Left cardiac atrium (tissue), 4 donors: ENCODE measurements around the gene MFSD12. TPM values are rescaled to one million over a fixed set of nuclear protein-coding genes. Genes with fewer than 3 reads are reported as not detected.
"Not testable (repeated sequence)": the region's sequence is repeated elsewhere in the genome, so short reads cannot be mapped to it uniquely, and the experiment has no call there.

ENCODE experiments used
- ATAC-seq, 2 donors: fragments of 200-7000 bp; cut with Tn5 transposase; one replicate each; pipeline ENCODE4 v1.9.1; 2020; ENCODE audit warnings: mild to moderate bottlenecking in 2 of 2, moderate library complexity in 2 of 2
- DNase-seq: peaks from one replicate; pipeline ENCODE4 v3.0.0-alpha.2; 2020
- intact Hi-C, 2 donors: fragments of 100-400 bp; cut with DNase I; formaldehyde crosslinking; loops; one replicate each; pipeline versions ENCODE4 v1.14.1 to v1.15.1; 2022 to 2023
- total RNA-seq, 2 donors: library from RNA; stranded (reverse); fragmentation: NEBNext Ultra II Directional; extraction: Animal tissue kit (Norgen Biotek cat#: 25700); gene quantifications; one replicate each; pipeline ENCODE4 v1.2.1, GENCODE V29; 2021
- donor health status: DM: no; HTN: yes; CAD: no.
- donor health status: DM: no; HTN: yes; CAD: no; lungs with severe emphysema.
- donor health status: DM: yes; HTN: yes; CAD: no.
- donor health status: Dilated cardiomyopathy.

Gene MFSD12
- total RNA-seq, 2 donors from 2014 or later, result 29.8 to 40.4 TPM

GRCh38 chr19:3570606-3571011 lies 13.2 kb upstream of the MFSD12 start:
- no peak for DNase-seq
- no peak for ATAC-seq
- intact Hi-C loops, result no loop called here

GRCh38 chr19:3570042-3570441 lies 12.7 kb upstream of the MFSD12 start:
- DNase-seq, intact Hi-C loops, ATAC-seq: not testable (repeated sequence)

GRCh38 chr19:3565139-3565538 lies 7.8 kb upstream of the MFSD12 start:
- intact Hi-C loops, result no loop called here
- ATAC-seq (no peak), DNase-seq (no peak)

GRCh38 chr19:3563709-3564524 lies 6.5 kb upstream of the MFSD12 start:
- intact Hi-C loops, result no loop called here
- ATAC-seq (no peak), DNase-seq (no peak)

GRCh38 chr19:3556978-3557460 lies 367 bp downstream of the MFSD12 start:
- ATAC-seq (peak; percentile 6 to 8), DNase-seq (no peak)
- intact Hi-C loops, result loop anchor here in 1 of 2 donors (5.0 kb wide), 1 partner anchor 60 kb away; no protein-coding TSS in a partner anchor

GRCh38 chr19:3556423-3556977 lies 886 bp downstream of the MFSD12 start:
- intact Hi-C loops, result loop anchor here in 1 of 2 donors (5.0 kb wide), 1 partner anchor 61 kb away; no protein-coding TSS in a partner anchor
- DNase-seq, result no peak
- no peak for ATAC-seq

- intact Hi-C loops, result loop anchor here in 1 of 2 donors (5.0 kb wide), 1 partner anchor 61 kb away; no protein-coding TSS in a partner anchor
- DNase-seq (no peak), ATAC-seq (no peak)
Observed at GRCh38 chr19:3555653-3556422, 1.5 kb downstream of the MFSD12 start.

- intact Hi-C loops, result loop anchor here in 1 of 2 donors (5.0 kb wide), 1 partner anchor 63 kb away; no protein-coding TSS in a partner anchor
- ATAC-seq (no peak), DNase-seq (no peak)
Observed at GRCh38 chr19:3554254-3555083, 2.9 kb downstream of the MFSD12 start.

- DNase-seq (no peak), ATAC-seq (no peak)
- intact Hi-C loops, result no loop called here
Observed at GRCh38 chr19:3551792-3552095, 5.6 kb downstream of the MFSD12 start.

- DNase-seq (no peak), ATAC-seq (no peak)
- intact Hi-C loops, result no loop called here
Observed at GRCh38 chr19:3550947-3551791, 6.2 kb downstream of the MFSD12 start.

GRCh38 chr19:3549816-3550215 lies 7.6 kb downstream of the MFSD12 start:
- intact Hi-C loops, result loop anchor here (10.0 kb wide), 1 partner anchor 155 kb away; the partner anchor contains the start of genes PIP5K1C (in 2 of the 2) and TJP3 (in 2 of the 2)
- no peak for ATAC-seq
- DNase-seq, result no peak

- ATAC-seq (no peak), DNase-seq (no peak)
- intact Hi-C loops, result loop anchor here (10.0 kb wide), 1 partner anchor 156 kb away; the partner anchor contains the start of genes PIP5K1C (in 2 of the 2) and TJP3 (in 2 of the 2)
Observed at GRCh38 chr19:3548606-3549005, 8.8 kb downstream of the MFSD12 start.

- intact Hi-C loops, result loop anchor here (10.0 kb wide), 1 partner anchor 157 kb away; the partner anchor contains the start of genes PIP5K1C (in 2 of the 2) and TJP3 (in 2 of the 2)
- no peak for DNase-seq
- no peak for ATAC-seq
Observed at GRCh38 chr19:3547767-3548282, 9.6 kb downstream of the MFSD12 start.

- intact Hi-C loops, result loop anchor here (10.0 kb wide), 1 partner anchor 157 kb away; the partner anchor contains the start of genes PIP5K1C (in 2 of the 2) and TJP3 (in 2 of the 2)
- DNase-seq (no peak), ATAC-seq (no peak)
Observed at GRCh38 chr19:3547301-3547731, 10.1 kb downstream of the MFSD12 start.

- intact Hi-C loops, result loop anchor here (10.0 kb wide), 1 partner anchor 159 kb away; the partner anchor contains the start of genes PIP5K1C (in 2 of the 2) and TJP3 (in 2 of the 2)
- no peak for DNase-seq
- ATAC-seq, result no peak
Observed at GRCh38 chr19:3546119-3546518, 11.3 kb downstream of the MFSD12 start.

GRCh38 chr19:3545669-3546034 lies 11.7 kb downstream of the MFSD12 start:
- no peak for ATAC-seq
- DNase-seq, result no peak
- intact Hi-C loops, result loop anchor here (2.0 to 10.0 kb wide), 2 partner anchors 73 to 159 kb away; partner anchors contain the start of genes PIP5K1C (in 2 of the 2) and TJP3 (in 2 of the 2)
